SIG-M5 (cell line): Measurements from ENCODE around the gene PTGER3.
"Not testable (repeated sequence)": the region's sequence is repeated elsewhere in the genome, so short reads cannot be mapped to it uniquely, and the experiment has no call there.

Experiments
- DNase-seq: peaks from one replicate; lab custom pipeline; 2025; lab: John Stamatoyannopoulos, UW

Gene PTGER3

DNA sequence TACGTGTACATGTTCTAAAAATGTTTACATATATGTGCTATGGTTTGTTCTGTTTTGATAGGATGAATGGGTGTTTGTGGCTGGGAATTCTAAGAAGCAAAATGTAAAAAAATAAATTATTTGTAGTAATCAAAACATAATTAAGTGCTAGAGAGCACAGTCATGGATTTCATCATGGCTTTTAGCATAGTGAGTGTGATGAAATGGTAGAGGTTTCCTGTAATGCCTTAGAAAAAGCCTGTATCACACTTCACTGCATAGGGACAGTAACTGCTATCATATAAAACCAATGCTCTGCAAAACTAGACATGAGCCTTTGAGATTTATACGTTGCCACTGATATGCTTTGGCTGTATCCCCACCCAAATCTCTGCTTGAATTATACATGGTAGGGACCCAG lies 99.8 kb downstream of the PTGER3 start:
- no peak for DNase-seq

DNA sequence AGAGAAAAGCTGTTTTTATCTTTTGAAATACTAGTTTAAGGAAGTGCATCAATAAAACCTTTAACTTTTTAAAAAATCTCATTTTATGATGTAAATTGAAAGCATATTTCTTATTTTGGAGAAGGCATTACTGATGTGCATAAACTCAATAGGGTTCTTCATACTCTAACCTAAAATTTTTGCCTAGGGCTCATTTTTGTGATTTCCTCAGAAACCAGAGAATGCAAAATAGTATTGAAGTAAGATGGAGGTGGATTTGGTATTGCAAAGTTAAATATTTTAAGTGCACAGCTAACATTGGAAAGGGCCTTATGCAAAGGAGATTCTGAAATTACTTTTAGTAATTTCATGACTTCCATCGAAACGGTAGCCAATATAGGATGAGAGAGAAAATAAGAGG lies 101.9 kb downstream of the PTGER3 start:
- DNase-seq, result no peak

DNA sequence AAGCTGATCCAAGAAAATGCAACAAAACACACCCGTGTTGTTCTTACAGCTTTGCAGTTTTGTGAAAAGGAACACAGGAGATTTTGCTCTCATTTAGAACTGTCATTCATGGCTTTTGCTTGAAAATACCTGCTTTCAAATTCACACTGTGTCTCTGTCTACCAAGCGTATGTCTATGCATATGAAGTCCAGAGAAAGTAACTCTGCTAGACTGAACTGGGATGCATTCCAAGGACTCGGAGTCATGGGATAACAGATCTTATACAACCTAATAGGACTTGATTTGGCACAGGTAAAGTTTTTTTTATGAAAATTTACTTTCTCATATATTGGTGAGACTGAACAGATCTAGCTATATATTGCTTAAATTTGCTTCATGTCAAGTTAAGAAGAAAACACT lies 102.4 kb downstream of the PTGER3 start:
- no peak for DNase-seq

DNA sequence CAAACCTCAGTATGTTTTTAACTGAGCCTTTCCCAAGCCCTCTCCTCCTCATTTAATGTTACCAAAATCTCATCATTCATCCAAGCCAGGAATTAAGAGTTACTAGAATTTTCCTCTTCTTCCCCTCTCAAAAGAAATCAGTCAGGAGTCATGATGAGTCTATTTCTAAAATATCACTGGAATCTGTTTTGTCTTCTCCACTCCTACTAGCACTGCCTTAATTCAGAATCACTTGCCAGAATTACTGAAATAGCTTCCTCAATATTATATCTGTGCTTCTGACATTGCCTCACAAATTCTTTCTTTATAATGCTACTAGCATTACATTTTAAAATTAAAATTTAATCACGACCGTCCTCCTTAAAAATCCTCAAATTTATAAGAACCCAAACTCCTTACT lies 106.1 kb downstream of the PTGER3 start:
- no peak for DNase-seq

DNA sequence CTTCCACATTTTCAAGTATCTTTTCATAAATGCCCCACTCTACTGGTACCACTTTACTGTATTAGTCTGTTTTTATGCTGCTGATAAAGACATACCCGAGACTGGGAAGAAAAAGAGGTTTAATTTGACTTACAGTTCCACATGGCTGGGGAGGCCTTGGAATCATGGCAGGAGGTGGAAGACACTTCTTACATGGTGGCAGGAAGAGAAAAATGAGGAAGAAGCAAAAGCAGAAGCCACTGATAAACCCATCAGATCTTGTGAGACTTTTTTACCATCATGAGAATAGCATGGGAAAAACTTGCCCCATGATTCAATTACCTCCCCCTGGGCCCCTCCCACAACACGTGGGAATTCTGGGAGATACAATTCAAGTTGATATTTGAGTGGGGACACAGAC lies 107.2 kb downstream of the PTGER3 start:
- DNase-seq, result not testable (repeated sequence)

DNA sequence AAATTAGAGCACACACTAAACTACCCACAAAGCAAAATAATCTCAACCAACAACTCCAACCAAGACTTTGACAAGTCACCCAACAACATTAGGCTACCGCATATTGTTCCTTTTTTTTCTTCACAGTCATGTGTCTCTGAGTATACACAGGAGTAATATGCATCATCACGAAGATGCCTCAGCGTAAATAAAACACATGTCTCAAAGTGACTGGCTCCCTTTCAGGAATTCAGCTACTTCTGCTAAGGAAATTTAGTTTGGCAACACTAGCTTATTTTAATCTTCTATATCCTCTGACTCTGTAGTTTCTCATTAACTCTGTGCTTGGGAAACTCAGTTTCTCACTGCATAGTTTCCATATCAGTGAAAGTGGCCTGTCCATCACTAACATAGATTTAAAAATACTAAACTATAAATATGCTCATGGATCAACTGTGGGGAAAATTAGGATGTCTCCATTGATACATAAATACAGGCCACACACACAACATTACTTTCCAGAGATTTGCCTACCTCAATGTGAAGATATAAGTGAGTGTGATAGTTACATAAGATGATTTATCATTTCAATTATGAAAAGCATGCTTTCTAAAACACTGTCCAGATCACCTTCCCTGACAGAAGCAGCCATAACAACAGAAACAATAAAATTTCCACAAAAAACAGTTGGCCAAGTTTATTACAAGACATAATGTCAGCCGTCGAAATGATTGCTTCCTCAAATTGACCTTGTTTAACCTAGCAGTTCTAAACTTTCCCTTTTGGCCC lies 113.2 kb downstream of the PTGER3 start:
- DNase-seq, result no peak

DNA sequence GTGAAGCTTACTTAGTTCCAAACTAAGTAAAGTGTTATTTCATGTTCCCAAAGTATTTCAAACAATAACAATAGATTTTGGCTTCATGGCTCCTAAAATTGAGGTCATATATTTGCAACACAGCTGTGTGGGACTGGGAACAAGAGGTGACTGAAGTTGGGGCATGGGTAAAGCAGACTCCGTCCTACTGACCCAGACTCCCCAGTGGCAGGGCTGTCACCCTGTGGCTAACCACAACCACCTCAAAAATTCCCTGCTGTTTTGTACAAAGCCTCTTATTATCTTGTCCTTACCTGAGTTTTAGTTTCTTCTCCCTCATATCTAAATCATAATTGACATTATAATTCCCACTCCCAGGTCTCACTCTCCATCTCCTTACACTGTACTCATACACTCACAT lies 117.6 kb downstream of the PTGER3 start:
- no peak for DNase-seq

DNA sequence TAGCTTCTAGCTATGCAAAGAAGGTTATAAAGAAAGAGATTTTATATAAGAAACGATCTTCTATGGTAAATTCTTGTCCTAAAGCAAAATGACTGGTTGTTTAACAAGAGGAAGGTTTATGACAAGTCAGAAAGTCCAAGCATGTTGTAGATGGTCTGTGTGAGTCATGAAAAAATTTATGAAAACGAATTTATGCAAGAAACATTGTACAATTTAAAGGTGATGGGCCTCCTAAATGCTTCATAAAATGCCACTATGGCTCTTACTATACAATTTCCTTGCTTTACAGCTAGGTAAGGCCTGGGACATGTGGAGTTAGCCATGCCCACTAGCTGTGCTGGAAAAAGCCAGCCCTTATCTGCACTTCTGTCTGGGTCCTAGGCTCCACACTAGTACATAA lies 125.4 kb downstream of the PTGER3 start:
- no peak for DNase-seq
